Dermis microvascular lymphatic vessel endothelial cell (primary cell): ENCODE results near the gene DDA1. TPM values are rescaled to one million over a fixed set of nuclear protein-coding genes. Genes with fewer than 3 reads are reported as not detected.

ENCODE experiments used
- DNase-seq, 2 donors: peaks; one replicate each; pipeline versions ENCODE4 v3.0.0 to v3.0.0-alpha.2; 2010; ENCODE audit warnings: low read depth in 2 of 2
- total RNA-seq: library from RNA; depleted of rRNA; stranded (reverse); fragments of >200 nt; gene quantifications from 2 replicates; pipeline ENCODE4 v1.2.1, GENCODE V29; 2014

The DDA1 gene
- total RNA-seq, 1 donor from 2014 or later = 18.2 TPM

DNA sequence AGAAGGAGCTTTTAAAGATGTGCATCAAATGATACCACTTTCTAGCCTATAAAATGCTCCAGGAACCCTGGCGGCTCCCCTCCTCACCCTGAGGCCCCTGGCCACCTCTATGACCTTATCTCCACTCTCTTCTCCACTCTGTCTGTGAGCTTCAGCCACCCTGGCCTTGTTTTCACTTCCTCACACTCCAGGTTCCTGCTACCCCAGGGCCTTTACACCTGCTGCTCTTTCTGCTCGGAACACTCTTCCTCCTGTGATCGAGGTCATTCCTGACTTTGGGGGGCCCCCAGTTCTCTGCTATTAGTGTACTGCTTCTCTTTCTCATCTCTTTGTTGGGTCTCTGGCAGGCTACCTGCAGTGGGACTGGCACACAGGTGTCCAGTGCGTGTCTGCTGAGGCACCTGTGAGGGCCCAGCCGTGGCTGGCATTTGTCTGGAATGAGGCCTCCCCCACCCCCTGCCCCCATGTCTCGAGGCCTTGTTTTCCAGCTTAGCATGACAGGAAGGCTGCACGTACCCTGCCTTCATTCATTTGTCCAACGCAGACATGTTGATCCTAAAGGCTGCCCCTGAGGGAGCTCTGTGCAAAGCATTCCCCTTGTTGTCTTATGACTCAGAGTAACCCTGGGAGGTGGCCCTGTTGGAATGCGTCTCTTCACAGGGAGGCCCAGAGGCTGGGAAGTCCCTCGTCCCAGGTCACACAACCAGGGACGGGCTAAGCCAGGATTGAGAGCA, 2.3 kb downstream of the DDA1 start:
- DNase-seq = peak in 1 of 2 donors; percentile 77

DNA sequence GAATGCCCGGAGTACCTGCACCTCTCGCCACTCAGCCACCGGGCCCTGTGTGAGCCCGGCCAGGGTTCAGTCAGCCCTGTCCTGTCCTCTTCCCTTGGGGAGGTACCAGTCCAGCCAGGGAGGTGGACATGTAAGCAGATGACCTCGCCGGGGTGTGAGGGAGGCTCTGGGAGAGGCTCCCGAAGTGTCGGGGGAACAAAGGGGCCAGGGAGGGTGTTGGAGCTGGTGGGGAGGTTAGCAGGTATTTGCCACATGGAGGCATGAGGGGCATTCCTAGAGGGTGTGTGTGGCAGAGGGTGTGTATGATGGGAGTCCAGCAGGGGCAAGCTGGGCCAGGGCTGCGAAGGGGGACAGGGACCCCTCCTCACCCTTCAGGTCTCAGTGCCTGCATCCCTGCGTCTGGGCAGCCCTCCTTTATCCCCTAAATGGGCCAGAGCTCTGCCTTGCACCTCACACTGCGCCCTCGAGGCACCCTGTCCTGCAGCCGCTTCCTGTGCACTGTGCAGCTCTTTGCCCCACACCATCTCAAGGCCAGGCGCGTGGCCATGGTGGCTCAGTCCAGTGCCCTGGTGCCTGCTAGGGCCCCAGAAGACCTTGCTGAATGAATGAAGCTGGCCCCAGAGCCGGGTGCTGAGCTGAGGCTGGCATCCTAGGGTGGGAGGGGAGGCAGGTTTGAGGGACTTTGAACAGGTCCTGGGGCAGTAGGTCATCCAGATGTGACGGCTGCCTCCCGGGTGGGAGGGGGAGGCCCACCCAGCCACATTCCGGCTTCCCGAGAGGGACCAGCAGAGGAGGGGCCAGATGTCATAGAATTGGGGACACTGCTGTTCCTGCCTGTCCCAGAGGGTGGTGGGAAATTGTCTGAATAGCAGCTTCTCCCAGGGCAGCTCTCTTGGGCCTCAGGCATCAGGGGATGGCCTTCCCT, 3.1 kb downstream of the DDA1 start:
- no peak for DNase-seq

DNA sequence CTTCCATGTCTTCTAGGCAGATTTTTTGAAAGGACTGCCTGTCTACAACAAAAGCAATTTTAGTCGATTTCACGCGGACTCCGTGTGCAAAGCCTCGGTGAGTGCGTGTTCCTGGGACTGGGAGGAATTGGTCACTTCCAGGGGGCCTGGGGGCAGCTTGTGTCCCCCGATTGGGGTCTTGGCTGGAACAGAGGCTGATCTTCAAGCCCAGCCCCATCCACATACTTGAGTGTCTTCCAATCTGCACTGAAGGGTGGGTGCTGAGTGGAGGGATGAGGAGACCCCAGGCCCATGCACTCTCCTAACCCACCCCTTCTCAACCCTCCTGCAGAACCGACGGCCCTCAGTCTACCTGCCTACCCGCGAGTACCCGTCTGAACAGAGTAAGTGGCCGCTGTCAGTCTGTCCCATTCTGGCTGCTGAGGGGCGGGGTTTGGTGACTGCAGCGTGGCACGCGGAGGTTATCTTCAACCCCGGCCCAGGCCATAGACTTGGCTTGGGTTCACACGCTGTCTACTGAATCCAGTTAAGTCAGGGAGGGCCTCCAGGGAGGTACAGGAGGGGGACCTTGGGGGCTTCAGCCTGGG, 4.7 kb downstream of the DDA1 start:
- DNase-seq = no peak

DNA sequence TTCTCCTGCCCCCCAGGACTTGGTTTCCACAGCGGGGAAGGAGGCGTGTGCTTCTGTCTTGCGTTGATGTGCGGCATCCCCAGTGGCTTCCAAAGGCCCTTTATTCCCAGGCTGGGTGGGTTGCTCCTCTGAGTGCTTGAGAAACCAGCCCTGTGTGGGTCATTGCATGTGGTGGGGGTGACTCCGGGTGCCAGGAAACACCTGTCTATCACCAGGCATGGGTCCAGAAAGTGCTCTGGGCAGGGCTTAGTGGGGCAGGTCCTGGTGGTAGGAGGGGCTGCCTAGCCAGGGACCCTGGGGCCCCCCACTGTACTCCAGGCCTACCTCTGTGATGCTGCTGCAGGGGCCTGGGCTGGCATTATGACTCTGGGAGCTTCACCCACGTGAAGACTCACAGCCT, 9.6 kb downstream of the DDA1 start:
- DNase-seq = peak in 1 of 2 donors; percentile 36

- no peak for DNase-seq
Observed at GRCh38 chr19:17319473-17320238, 10.3 kb downstream of the DDA1 start.

DNA sequence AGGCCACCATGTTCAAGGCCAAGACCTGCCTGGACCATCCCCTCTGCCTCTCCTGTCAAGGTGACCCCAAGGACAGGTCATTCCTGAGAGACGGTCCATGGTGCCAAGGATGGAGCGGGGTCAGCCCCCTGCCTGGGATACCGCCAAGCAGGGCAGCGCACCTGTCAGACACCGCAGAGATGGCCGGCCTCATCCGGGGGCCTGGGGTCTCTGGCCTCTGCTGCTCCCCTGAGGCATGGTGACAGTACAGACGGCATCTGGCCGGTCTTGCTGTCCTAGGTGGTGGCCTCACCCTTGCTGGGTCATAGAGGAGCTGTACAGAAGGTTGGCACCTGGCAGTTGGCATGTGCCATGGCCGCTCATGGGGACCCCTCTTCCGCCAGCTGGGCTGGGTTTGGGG, 11.1 kb downstream of the DDA1 start:
- DNase-seq = no peak

DNA sequence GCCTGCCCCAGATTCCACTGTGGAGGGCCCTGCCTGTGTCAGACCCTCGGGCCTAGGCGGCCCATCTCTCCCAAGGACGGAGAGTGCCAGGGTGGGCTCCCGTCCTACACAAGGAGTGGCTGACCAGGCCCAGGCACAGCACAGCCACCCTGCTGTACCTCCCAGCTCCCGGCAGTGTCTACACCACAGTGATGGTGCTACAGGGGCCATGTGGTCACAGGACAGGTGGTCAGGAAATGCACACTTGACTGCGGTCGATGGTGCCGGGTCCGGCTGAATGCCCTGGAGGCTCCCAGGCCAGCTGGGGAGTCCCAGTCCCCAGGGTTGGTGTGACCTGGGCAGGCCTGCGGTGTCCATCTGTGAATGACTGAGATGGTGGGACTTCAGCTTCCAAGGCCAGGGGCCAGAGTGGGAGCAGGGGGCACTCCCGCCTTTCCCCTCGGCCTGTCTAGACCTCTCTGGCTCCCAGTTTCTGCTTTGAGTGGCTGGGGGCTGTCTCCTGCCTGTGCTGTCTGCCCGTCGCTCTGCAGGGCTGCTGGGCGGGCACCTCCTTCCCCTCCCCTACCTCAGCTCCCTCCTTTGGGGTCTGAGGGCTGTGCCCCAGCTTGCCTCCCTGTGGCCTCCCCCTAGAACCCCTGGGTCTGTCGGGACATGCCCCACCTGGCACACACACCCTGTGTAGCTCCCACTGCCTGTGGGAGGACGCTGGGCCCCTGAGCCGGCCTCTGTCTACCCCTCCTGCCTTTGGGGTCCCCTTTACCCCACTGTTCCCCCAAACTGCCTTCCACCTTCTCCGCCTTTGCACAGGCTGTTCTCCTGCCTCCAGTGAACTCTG, 12.5 kb downstream of the DDA1 start:
- DNase-seq = no peak

GRCh38 chr19:17322854-17323253, 13.5 kb downstream of the DDA1 start:
- no peak for DNase-seq

DNA sequence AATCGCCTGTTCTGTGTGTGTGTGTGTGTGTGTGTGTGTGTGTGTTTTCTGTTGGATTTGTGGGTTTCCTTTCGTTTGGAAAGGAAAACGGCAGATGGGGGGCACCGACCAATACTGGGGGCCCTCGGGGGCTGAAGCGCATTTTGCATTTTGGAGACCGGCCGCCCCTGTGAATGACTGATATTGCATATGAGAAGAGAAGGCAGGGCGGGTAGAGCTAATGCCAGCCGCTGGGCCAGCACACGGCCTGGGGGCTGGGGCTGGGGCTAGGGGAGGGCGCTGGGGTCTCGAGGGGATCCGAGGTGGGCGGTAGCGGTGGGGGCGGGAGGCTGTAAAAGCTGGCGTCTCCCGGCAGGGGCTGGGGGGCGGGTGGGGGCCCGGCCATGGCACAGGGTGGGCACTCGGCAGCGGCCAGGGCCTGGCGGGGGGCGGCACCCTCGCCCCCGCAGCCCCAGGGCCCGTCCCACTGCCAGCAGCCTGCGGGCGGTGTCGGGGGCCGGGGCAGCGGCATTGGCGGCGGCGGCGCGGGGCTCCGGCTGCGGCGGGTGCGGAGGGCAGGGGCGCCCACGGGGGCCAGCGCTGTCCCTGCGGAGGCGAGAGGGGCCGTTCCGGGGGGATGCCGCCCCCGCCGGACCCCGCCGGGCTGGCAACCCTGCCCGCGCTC, 14.1 kb downstream of the DDA1 start:
- no peak for DNase-seq

- DNase-seq = no peak
Observed at GRCh38 chr19:17323964-17324332, 14.6 kb downstream of the DDA1 start.

- no peak for DNase-seq
Observed at GRCh38 chr19:17324357-17325114, 15.2 kb downstream of the DDA1 start.

GRCh38 chr19:17325133-17325532, 15.8 kb downstream of the DDA1 start:
- no peak for DNase-seq

DNA sequence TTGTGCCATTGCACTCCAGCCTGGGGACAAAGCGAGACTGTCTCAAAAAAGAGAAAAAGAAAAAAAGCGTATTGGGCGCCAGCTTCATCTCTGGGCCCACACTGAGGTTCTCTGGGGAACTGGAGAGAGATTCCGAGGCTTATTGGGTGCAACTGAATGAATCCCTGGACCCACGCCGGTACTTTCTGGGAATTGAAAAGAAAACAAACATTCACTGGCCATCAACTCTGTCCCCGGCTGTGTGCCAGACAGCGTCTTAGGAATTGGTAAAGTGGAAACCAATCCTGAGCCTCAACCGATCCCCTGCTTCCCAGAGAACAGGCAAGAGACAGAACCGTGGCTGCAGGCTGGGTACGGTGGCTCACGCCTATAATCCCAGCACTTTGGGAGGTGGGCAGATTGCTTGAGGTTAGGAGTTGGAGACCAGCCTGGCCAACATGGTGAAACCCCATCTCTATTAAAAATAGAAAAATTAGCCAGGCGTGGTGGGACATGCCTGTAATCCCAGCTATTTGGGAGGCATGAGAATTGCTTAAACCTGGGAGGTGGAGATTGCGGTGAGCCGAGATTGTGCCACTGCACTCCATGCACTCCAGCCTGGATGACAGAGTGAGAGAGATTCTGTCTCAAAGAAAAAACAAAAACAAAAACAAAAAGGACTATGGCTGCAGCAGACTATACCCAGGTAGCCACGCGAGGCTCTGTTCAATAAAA, 16.7 kb downstream of the DDA1 start:
- no peak for DNase-seq

GRCh38 chr19:17326595-17326966, 17.2 kb downstream of the DDA1 start:
- no peak for DNase-seq

DNA sequence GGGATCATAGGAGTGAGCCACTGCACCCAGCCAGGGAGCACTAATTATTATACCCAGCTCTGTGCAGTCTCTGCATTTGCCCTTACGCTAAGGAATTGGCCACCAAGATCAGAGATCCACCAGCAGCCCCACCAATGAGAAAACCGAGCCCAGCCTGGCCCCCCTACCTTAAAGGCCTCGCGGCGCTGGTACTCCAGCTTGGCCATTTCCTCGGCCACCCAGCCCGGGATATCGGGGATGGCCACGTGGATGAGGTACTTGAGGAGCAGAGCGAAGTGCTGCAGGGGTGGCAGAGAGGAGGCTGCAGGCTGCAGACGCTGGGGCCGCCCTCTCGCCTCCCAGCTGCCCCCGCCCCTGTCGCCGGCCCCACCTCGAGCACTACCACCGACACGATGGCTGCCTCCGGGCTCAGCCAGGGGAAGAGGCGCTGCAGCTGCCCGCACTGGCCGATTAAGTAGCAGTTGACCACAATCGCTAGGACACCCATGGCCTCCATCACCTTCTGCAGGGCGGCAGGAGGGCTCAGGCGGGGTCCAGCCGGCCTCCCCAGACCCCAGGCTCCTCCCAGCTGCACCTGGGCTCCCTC, 17.8 kb downstream of the DDA1 start:
- DNase-seq = no peak

DNA sequence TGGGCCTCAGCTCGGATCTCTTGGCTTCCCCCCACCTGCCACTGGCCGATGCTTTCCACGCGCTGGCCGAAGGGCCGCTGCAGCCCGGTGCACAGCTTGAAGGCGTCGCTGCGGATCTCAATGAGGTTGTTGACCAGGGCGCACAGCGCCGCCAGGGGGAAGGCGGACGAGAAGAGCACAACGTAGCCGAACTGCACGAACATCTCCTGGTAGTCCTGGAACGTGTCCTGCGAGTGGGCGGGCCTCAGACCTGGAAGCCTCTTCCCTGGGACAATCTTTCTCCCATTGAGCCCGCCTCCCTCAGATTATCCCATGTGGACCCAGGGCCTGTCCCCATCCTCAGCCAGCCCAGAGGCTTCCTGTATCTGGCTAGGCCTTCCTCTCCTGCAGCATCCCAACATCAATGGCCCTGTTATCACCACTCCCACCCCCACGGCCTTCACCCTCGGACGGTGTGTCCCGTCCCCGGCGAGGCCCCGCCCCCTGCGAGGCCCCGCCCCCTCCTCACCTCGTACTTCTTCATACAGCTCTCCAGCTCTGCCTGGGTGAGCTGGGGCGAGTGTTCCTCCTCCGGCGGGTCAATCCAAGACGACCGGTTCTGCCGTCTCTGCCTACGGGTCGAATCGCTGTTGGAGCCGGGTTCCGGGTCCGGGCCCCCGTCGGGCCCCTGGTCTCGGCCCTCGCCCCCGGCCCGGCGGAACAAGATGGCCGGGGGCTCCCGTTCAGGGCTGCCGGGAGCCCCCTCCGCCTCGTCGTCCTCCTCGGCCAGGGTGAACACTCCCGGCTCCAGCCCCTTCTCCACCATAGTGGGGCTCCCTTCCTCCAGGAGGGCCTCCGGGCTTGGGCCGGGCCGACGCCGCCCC, 18.5 kb downstream of the DDA1 start:
- DNase-seq = peak in 1 of 2 donors; percentile 53
